ENCODE data around the gene BCL11A. TPM values are rescaled to one million over a fixed set of nuclear protein-coding genes. Genes with fewer than 3 reads are reported as not detected.

The BCL11A gene
- polyA plus RNA-seq, 1 donor from 2014 or later, result 44.0 TPM

DNA sequence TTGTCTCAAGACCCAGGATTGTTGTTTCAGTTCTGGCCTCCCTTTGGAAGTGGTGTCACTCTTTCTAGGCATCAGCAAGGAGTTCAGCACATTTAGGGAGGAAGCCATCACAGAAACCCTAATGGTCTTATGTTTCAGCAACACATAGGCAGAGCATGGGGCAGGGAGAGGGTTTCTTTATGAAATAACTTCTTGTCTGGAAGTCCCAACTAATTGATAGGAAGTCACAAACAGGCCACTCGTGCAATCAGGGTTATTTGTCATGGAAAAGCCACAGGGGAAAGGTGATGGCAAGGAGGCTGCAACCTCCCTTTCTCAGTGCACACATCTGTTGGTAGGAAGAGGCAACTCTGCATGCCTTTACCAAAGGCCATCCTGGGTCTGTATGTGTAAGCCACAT lies 103.0 kb downstream of the BCL11A start:
- no peaks in the 10 kb centered on the region for H4K20me1 ChIP-seq (ENCODE audit: insufficient read depth)
- H3K9me3 ChIP-seq (ENCODE audit: low read length), result no peaks in the 10 kb centered on the region
- H3K27ac ChIP-seq (ENCODE audit: low read length), result no peak overlapping the region
- no peak overlapping the region for H3K4me2 ChIP-seq (ENCODE audit: low read length)
- H3K36me3 ChIP-seq (ENCODE audit: insufficient read depth, low read length), result peaks cover 4% of the 10 kb centered on the region
- H3F3A ChIP-seq (ENCODE audit: insufficient read depth, low read length, poor library complexity, severe bottlenecking), result no peaks in the 10 kb centered on the region
- no peaks in the 10 kb centered on the region for H3K27me3 ChIP-seq (ENCODE audit: insufficient read depth, low read depth, low read length)
- no peaks in the 10 kb centered on the region for H3K79me2 ChIP-seq (replicated peaks; ENCODE audit: insufficient read depth, low read length)
- H3K9ac ChIP-seq (ENCODE audit: low read length), result no peak overlapping the region
- no peak for TF ChIP-seq REST (IDR thresholded peaks at IDR 0.05; ENCODE audit: borderline replicate concordance)
- TF ChIP-seq POLR2AphosphoS5 (IDR thresholded peaks at IDR 0.05), result no peak
- no peak for TF ChIP-seq MXI1 (conservative IDR thresholded peaks at IDR 0.05; ENCODE audit: poor library complexity, severe bottlenecking)
- TF ChIP-seq, protein P1, sequence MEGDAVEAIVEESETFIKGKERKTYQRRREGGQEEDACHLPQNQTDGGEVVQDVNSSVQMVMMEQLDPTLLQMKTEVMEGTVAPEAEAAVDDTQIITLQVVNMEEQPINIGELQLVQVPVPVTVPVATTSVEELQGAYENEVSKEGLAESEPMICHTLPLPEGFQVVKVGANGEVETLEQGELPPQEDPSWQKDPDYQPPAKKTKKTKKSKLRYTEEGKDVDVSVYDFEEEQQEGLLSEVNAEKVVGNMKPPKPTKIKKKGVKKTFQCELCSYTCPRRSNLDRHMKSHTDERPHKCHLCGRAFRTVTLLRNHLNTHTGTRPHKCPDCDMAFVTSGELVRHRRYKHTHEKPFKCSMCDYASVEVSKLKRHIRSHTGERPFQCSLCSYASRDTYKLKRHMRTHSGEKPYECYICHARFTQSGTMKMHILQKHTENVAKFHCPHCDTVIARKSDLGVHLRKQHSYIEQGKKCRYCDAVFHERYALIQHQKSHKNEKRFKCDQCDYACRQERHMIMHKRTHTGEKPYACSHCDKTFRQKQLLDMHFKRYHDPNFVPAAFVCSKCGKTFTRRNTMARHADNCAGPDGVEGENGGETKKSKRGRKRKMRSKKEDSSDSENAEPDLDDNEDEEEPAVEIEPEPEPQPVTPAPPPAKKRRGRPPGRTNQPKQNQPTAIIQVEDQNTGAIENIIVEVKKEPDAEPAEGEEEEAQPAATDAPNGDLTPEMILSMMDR (IDR thresholded peaks at IDR 0.05; ENCODE audit: poor library complexity, severe bottlenecking), result no peak
- no peak for TF ChIP-seq EZH2 (IDR thresholded peaks at IDR 0.05; ENCODE audit: borderline replicate concordance, insufficient read depth, low read length, poor library complexity, severe bottlenecking)
- no peak for TF ChIP-seq EP300 (conservative IDR thresholded peaks at IDR 0.05; ENCODE audit: poor library complexity, severe bottlenecking)
- no peak for TF ChIP-seq TAF1 (IDR thresholded peaks at IDR 0.05; ENCODE audit: low read depth)
- no peak for TF ChIP-seq SMC3 (conservative IDR thresholded peaks at IDR 0.05; ENCODE audit: poor library complexity)
- no peak for TF ChIP-seq RAD21 (conservative IDR thresholded peaks at IDR 0.05)
- H3K4me3 ChIP-seq (ENCODE audit: low read length), result no peak overlapping the region
- H3K9me2 ChIP-seq (ENCODE audit: insufficient read depth, low read length), result no peaks in the 10 kb centered on the region
- H2AFZ ChIP-seq (ENCODE audit: low read depth, low read length), result no peak overlapping the region

- Histone ChIP-seq H3F3A (ENCODE audit: insufficient read depth, low read length, poor library complexity, severe bottlenecking) (no peaks in the 10 kb centered on the region), H3K27me3 (ENCODE audit: insufficient read depth, low read depth, low read length) (no peaks in the 10 kb centered on the region), H2AFZ (ENCODE audit: low read depth, low read length) (no peak overlapping the region), H3K9me2 (ENCODE audit: insufficient read depth, low read length) (no peaks in the 10 kb centered on the region), H3K79me2 (replicated peaks; ENCODE audit: insufficient read depth, low read length) (no peaks in the 10 kb centered on the region), H3K9ac (ENCODE audit: low read length) (no peak overlapping the region), H3K4me3 (ENCODE audit: low read length) (no peak overlapping the region), H3K27ac (ENCODE audit: low read length) (no peak overlapping the region), H3K9me3 (ENCODE audit: low read length) (no peaks in the 10 kb centered on the region), H4K20me1 (ENCODE audit: insufficient read depth) (no peaks in the 10 kb centered on the region), H3K4me2 (ENCODE audit: low read length) (no peak overlapping the region), H3K36me3 (ENCODE audit: insufficient read depth, low read length) (no peaks in the 10 kb centered on the region)
- TF ChIP-seq EP300 (conservative IDR thresholded peaks at IDR 0.05; ENCODE audit: poor library complexity, severe bottlenecking) (no peak), RAD21 (conservative IDR thresholded peaks at IDR 0.05) (no peak), MXI1 (conservative IDR thresholded peaks at IDR 0.05; ENCODE audit: poor library complexity, severe bottlenecking) (no peak), EZH2 (IDR thresholded peaks at IDR 0.05; ENCODE audit: borderline replicate concordance, insufficient read depth, low read length, poor library complexity, severe bottlenecking) (no peak), TAF1 (IDR thresholded peaks at IDR 0.05; ENCODE audit: low read depth) (no peak), POLR2AphosphoS5 (IDR thresholded peaks at IDR 0.05) (no peak), REST (IDR thresholded peaks at IDR 0.05; ENCODE audit: borderline replicate concordance) (no peak), SMC3 (conservative IDR thresholded peaks at IDR 0.05; ENCODE audit: poor library complexity) (no peak)
- TF ChIP-seq, protein P1 (IDR thresholded peaks at IDR 0.05; ENCODE audit: poor library complexity, severe bottlenecking), result no peak
Measured at GRCh38 chr2:60447943-60448342, 105.5 kb downstream of the BCL11A start.
